Mesenchymal stem cell (in vitro differentiated cells and primary cell): Measurements from ENCODE around the gene ARRDC1.
"Not testable (repeated sequence)": the region's sequence is repeated elsewhere in the genome, so short reads cannot be mapped to it uniquely, and the experiment has no call there.

Experiments
- DNase-seq: peaks from one replicate; pipeline ENCODE4 v3.0.0-alpha.2; 2013
- H2AFZ ChIP-seq: one replicate; pipeline ENCODE4 v1.6.1; 2013; ENCODE audit warnings: low read depth, mild to moderate bottlenecking, control low read depth, inconsistent platforms, low read length, moderate library complexity
- H2AK5ac ChIP-seq: 2 replicates; pipeline ENCODE4 v1.6.1; 2013; ENCODE audit warnings: low read length, moderate library complexity, mild to moderate bottlenecking, inconsistent platforms; ENCODE audit not compliant: severe bottlenecking
- H2BK120ac ChIP-seq: one replicate; pipeline ENCODE4 v1.6.1; 2013; ENCODE audit warnings: low read depth, mild to moderate bottlenecking, inconsistent platforms, low read length, moderate library complexity
- H2BK12ac ChIP-seq, 2 experiments: one replicate each; pipeline ENCODE4 v1.6.1; 2013; ENCODE audit warnings: inconsistent platforms in 2 of 2, low read length in 2 of 2, mild to moderate bottlenecking in 2 of 2, moderate library complexity in 2 of 2, control low read depth in 1 of 2
- H2BK15ac ChIP-seq: one replicate; pipeline ENCODE4 v1.6.1; 2013; ENCODE audit warnings: mild to moderate bottlenecking, low read depth, inconsistent platforms; ENCODE audit not compliant: poor library complexity, severe bottlenecking
- H2BK5ac ChIP-seq: 2 replicates; pipeline ENCODE4 v1.6.1; 2013; ENCODE audit warnings: low read depth, mild to moderate bottlenecking, low read length, control low read depth, inconsistent platforms; ENCODE audit not compliant: poor library complexity, severe bottlenecking
- H3K14ac ChIP-seq, 2 experiments: one replicate each; pipeline ENCODE4 v1.6.1; 2013; ENCODE audit warnings: inconsistent platforms in 2 of 2, low read length in 2 of 2, control low read depth in 1 of 2, mild to moderate bottlenecking in 1 of 2, moderate library complexity in 1 of 2
- H3K18ac ChIP-seq, 2 experiments: one replicate each; pipeline ENCODE4 v1.6.1; 2013; ENCODE audit warnings: inconsistent platforms in 2 of 2, low read length in 2 of 2, control low read depth in 1 of 2, low read depth in 1 of 2, mild to moderate bottlenecking in 1 of 2
- H3K23ac ChIP-seq, 2 experiments: one replicate each; pipeline ENCODE4 v1.6.1; 2013; ENCODE audit warnings: inconsistent platforms in 2 of 2, low read length in 2 of 2, mild to moderate bottlenecking in 2 of 2, moderate library complexity in 2 of 2, control low read depth in 1 of 2
- H3K27ac ChIP-seq: 2 replicates; pipeline ENCODE4 v1.5.1; 2013; ENCODE audit warnings: mild to moderate bottlenecking, moderate library complexity, low read length, control low read depth, inconsistent platforms; ENCODE audit not compliant: poor library complexity, severe bottlenecking
- H3K27me3 ChIP-seq, 2 experiments: 2 replicates each; pipeline versions ENCODE4 v1.6.1 to v1.7.0; 2013; ENCODE audit warnings: low read length in 2 of 2, mild to moderate bottlenecking in 2 of 2, moderate library complexity in 2 of 2, control low read depth in 1 of 2, inconsistent platforms in 1 of 2; ENCODE audit not compliant: control insufficient read depth in 1 of 2, insufficient read depth in 1 of 2
- H3K36me3 ChIP-seq, 2 experiments: 2 replicates each; pipeline versions ENCODE4 v1.6.1 to v1.7.0; 2013; ENCODE audit warnings: low read length in 2 of 2, control low read depth in 1 of 2, inconsistent platforms in 1 of 2, low read depth in 1 of 2, mild to moderate bottlenecking in 1 of 2; ENCODE audit not compliant: insufficient read depth in 2 of 2, control insufficient read depth in 1 of 2
- H3K4ac ChIP-seq, 2 experiments: one replicate each; pipeline ENCODE4 v1.6.1; 2013; ENCODE audit warnings: inconsistent platforms in 2 of 2, low read length in 2 of 2, mild to moderate bottlenecking in 2 of 2, moderate library complexity in 2 of 2, control low read depth in 1 of 2, low read depth in 1 of 2
- H3K4me1 ChIP-seq: 2 replicates; pipeline ENCODE4 v1.6.1; 2013; ENCODE audit warnings: low read depth, low read length, control low read depth; ENCODE audit not compliant: control insufficient read depth, insufficient read depth
- H3K4me2 ChIP-seq: 2 replicates; pipeline ENCODE4 v1.6.1; 2013; ENCODE audit warnings: low read length, mild to moderate bottlenecking, inconsistent platforms; ENCODE audit not compliant: poor library complexity, severe bottlenecking
- H3K4me3 ChIP-seq, 2 experiments: 2 replicates each; pipeline versions ENCODE4 v1.5.1 to v1.7.0; 2013; ENCODE audit warnings: low read length in 2 of 2, mild to moderate bottlenecking in 2 of 2, control low read depth in 1 of 2, low read depth in 1 of 2; ENCODE audit not compliant: insufficient read depth in 1 of 2
- H3K79me1 ChIP-seq: replicated peaks from 2 replicates; pipeline ENCODE4 v1.6.1; 2013; ENCODE audit warnings: mild to moderate bottlenecking, control low read depth, low read length, inconsistent platforms; ENCODE audit not compliant: poor library complexity, severe bottlenecking
- H3K9ac ChIP-seq: 2 replicates; pipeline ENCODE4 v1.7.0; 2013; ENCODE audit warnings: mild to moderate bottlenecking, low read length, moderate library complexity
- H3K9me3 ChIP-seq: 2 replicates; pipeline ENCODE4 v1.7.0; 2013; ENCODE audit warnings: mild to moderate bottlenecking, low read length; ENCODE audit not compliant: control insufficient read depth
- H4K8ac ChIP-seq: one replicate; pipeline ENCODE4 v1.6.1; 2013; ENCODE audit warnings: inconsistent platforms, mild to moderate bottlenecking, low read length, moderate library complexity
- H4K91ac ChIP-seq: one replicate; pipeline ENCODE4 v1.6.1; 2013; ENCODE audit warnings: mild to moderate bottlenecking, low read length, inconsistent platforms
- WGBS: methylation state at CpG from one replicate; pipeline ENCODE4 v1.1.7; 2013; ENCODE audit warnings: mixed read lengths; 5-methylcytosine and 5-hydroxymethylcytosine counted together

ARRDC1 gene

GRCh38 chr9:137564134-137564533, 41.4 kb upstream of the ARRDC1 start:
- no peak overlapping the region for H3K14ac ChIP-seq
- H2AK5ac ChIP-seq = no peak overlapping the region
- H3K23ac ChIP-seq = no peak overlapping the region
- no peak overlapping the region for H2BK15ac ChIP-seq
- H2BK120ac ChIP-seq = no peak overlapping the region
- H3K4me1 ChIP-seq = peaks cover 2% of the 10 kb centered on the region
- no peak overlapping the region for H2AFZ ChIP-seq
- H3K4me2 ChIP-seq = no peak overlapping the region
- no peak for DNase-seq
- no peaks in the 10 kb centered on the region for H3K9me3 ChIP-seq
- 96% methylated on average over 10 of the region's 10 CpGs for WGBS
- H3K27me3 ChIP-seq = no peaks in the 10 kb centered on the region
- no peak overlapping the region for H3K4ac ChIP-seq
- H3K4me3 ChIP-seq = no peak overlapping the region
- H2BK5ac ChIP-seq = no peak overlapping the region
- H3K18ac ChIP-seq = no peak overlapping the region
- no peak overlapping the region for H3K9ac ChIP-seq
- H2BK12ac ChIP-seq = no peak overlapping the region
- H4K91ac ChIP-seq = no peak overlapping the region
- H4K8ac ChIP-seq = no peak overlapping the region
- peaks cover 17% of the 10 kb centered on the region for H3K79me1 ChIP-seq
- no peak overlapping the region for H3K27ac ChIP-seq
- peaks cover 41 to 48% of the 10 kb centered on the region in 2 experiments for H3K36me3 ChIP-seq

GRCh38 chr9:137564817-137565411, 40.6 kb upstream of the ARRDC1 start:
- DNase-seq = no peak
- Histone ChIP-seq H3K27me3 (no peaks in the 10 kb centered on the region), H2BK5ac (no peak overlapping the region), H3K23ac (no peak overlapping the region), H3K9me3 (no peaks in the 10 kb centered on the region), H2BK12ac (no peak overlapping the region), H2AFZ (no peak overlapping the region), H3K79me1 (peaks cover 22% of the 10 kb centered on the region), H3K4me2 (no peak overlapping the region), H3K18ac (no peak overlapping the region), H2BK15ac (no peak overlapping the region), H4K91ac (no peak overlapping the region), H3K4me3 (no peak overlapping the region), H3K4ac (no peak overlapping the region), H3K27ac (no peak overlapping the region), H3K36me3 (peaks cover 46 to 48% of the 10 kb centered on the region in 2 experiments), H3K4me1 (peaks cover 2% of the 10 kb centered on the region), H2BK120ac (no peak overlapping the region), H3K14ac (no peak overlapping the region), H3K9ac (no peak overlapping the region), H4K8ac (no peak overlapping the region), H2AK5ac (no peak overlapping the region)
- 93% methylated on average over 18 of the region's 18 CpGs for WGBS

- not testable (repeated sequence) for H2BK120ac ChIP-seq, H4K8ac ChIP-seq, H3K18ac ChIP-seq, H3K14ac ChIP-seq, H2BK15ac ChIP-seq, H3K4me2 ChIP-seq, H2AK5ac ChIP-seq, H3K23ac ChIP-seq, H3K9me3 ChIP-seq, H3K9ac ChIP-seq, H2AFZ ChIP-seq, H3K4me3 ChIP-seq, H3K4ac ChIP-seq, DNase-seq, H3K27ac ChIP-seq, H3K27me3 ChIP-seq, H2BK5ac ChIP-seq, H4K91ac ChIP-seq, H3K4me1 ChIP-seq, H2BK12ac ChIP-seq
- Histone ChIP-seq H3K36me3 (peaks cover 45 to 54% of the 10 kb centered on the region in 2 experiments), H3K79me1 (peaks cover 35% of the 10 kb centered on the region)
- WGBS = 91% methylated on average over 5 of the region's 5 CpGs
These were observed 37.0 kb upstream of the ARRDC1 start for GRCh38 chr9:137568445-137568844.

GRCh38 chr9:137569609-137570203, 35.8 kb upstream of the ARRDC1 start:
- Histone ChIP-seq H2BK5ac (no peak overlapping the region), H3K18ac (no peak overlapping the region), H3K9me3 (no peaks in the 10 kb centered on the region), H3K36me3 (peaks cover 43 to 51% of the 10 kb centered on the region in 2 experiments), H2BK15ac (no peak overlapping the region), H3K27me3 (no peaks in the 10 kb centered on the region), H4K91ac (no peak overlapping the region), H3K23ac (no peak overlapping the region), H3K9ac (no peak overlapping the region), H2AFZ (no peak overlapping the region), H3K4me1 (peaks cover 2% of the 10 kb centered on the region), H3K27ac (no peak overlapping the region), H2BK120ac (no peak overlapping the region), H3K79me1 (peaks cover 39% of the 10 kb centered on the region), H3K4ac (no peak overlapping the region), H3K14ac (no peak overlapping the region), H3K4me2 (no peak overlapping the region), H2AK5ac (no peak overlapping the region), H3K4me3 (no peak overlapping the region), H4K8ac (no peak overlapping the region), H2BK12ac (no peak overlapping the region)
- DNase-seq = no peak
- 97% methylated on average over 5 of the region's 5 CpGs for WGBS
